ENCODE data around the gene OSBPL1A. TPM values are rescaled to one million over a fixed set of nuclear protein-coding genes. Genes with fewer than 3 reads are reported as not detected.

Gene OSBPL1A
- total and polyA plus RNA-seq, 4 experiments from 2014 or later, result 2.4 to 5.3 (median 4.0) TPM

DNA sequence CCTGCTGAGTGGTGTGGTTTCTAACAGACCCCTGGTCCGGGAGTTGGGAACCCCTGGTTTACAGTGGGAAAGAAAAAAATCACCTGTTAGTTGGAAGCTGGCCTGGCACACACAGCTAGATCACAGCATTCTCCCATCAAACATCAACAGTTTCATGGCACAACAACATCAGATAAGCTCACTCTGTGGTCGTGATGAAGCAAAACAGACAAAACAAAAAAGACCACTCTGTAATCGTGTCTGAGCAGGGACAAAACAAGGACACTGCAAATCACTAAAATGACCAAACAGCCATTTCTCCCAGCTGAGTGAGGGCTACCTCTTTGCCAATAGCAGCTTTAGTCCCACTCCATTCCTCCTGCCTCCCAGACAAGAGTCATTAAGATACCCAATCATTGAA is 19.9 kb upstream of the OSBPL1A start:
- Mint-ChIP-seq H3K4me3 (no peak overlapping the region), H3K9me3 (no peaks in the 10 kb centered on the region), H3K27me3 (peaks cover 11 to 37% of the 10 kb centered on the region in 2 donors), H3K4me1 (peaks cover 0 to 7% (median under 1%) of the 10 kb centered on the region in 4 donors), H3K36me3 (no peaks in the 10 kb centered on the region), H3K27ac (no peak overlapping the region)
- no peaks in the 10 kb centered on the region for H3K36me3 ChIP-seq (ENCODE audit: insufficient read depth, low read length)
- peaks cover 6% of the 10 kb centered on the region for H3K27me3 ChIP-seq (ENCODE audit: insufficient read depth, low read length)
- no peaks in the 10 kb centered on the region for H3K4me1 ChIP-seq (ENCODE audit: insufficient read depth, low read length)
- H3K27ac ChIP-seq (ENCODE audit: low read depth, low read length), result no peak overlapping the region
- CTCF ChIA-PET (ENCODE audit: partially characterized antibody), result interaction anchor here (1.0 to 1.8 kb wide), 2 partner anchors 14 to 16 kb away, joined by 5 to 6 read pairs; no protein-coding TSS in a partner anchor
- H3K4me3 ChIP-seq (ENCODE audit: low read length in 2 of 2), result no peak overlapping the region
- POLR2A ChIA-PET (ENCODE audit: partially characterized antibody), result no interaction called here
- DNase-seq, result no peak
- intact Hi-C loops (cut with micrococcal nuclease), result no loop called here
- H3K9me3 ChIP-seq (ENCODE audit: control insufficient read depth in 1 of 2, low read length in 2 of 2), result no peaks in the 10 kb centered on the region

GRCh38 chr18:24414349-24415003 is 16.9 kb upstream of the OSBPL1A start:
- Mint-ChIP-seq H3K9me3 (no peaks in the 10 kb centered on the region), H3K4me1 (peaks cover 0 to 7% (median under 1%) of the 10 kb centered on the region in 4 donors), H3K4me3 (no peak overlapping the region), H3K27me3 (peaks cover 14 to 36% of the 10 kb centered on the region in 2 donors), H3K27ac (no peak overlapping the region), H3K36me3 (no peaks in the 10 kb centered on the region)
- ChIA-PET CTCF (ENCODE audit: partially characterized antibody) (interaction anchor here (1.1 to 1.5 kb wide), 2 partner anchors 11 to 54 kb away, joined by 3 to 5 read pairs; no protein-coding TSS in a partner anchor), POLR2A (ENCODE audit: partially characterized antibody) (interaction anchor here (1.1 kb wide), 1 partner anchor 13 kb away, joined by 3 read pairs; no protein-coding TSS in a partner anchor)
- H3K27ac ChIP-seq (ENCODE audit: low read depth, low read length), result no peak overlapping the region
- no peaks in the 10 kb centered on the region for H3K4me1 ChIP-seq (ENCODE audit: insufficient read depth, low read length)
- H3K4me3 ChIP-seq (ENCODE audit: low read length in 2 of 2), result no peak overlapping the region
- intact Hi-C loops (cut with micrococcal nuclease), result no loop called here
- DNase-seq, result no peak
- no peaks in the 10 kb centered on the region for H3K9me3 ChIP-seq (ENCODE audit: control insufficient read depth in 1 of 2, low read length in 2 of 2)
- no peaks in the 10 kb centered on the region for H3K36me3 ChIP-seq (ENCODE audit: insufficient read depth, low read length)
- H3K27me3 ChIP-seq (ENCODE audit: insufficient read depth, low read length), result no peaks in the 10 kb centered on the region

- intact Hi-C loops (cut with micrococcal nuclease), result no loop called here
- no peak overlapping the region for H3K27ac Mint-ChIP-seq
- no peaks in the 10 kb centered on the region for H3K27me3 ChIP-seq (ENCODE audit: insufficient read depth, low read length)
- H3K9me3 Mint-ChIP-seq, result peaks cover 0 to 2% (median 0%) of the 10 kb centered on the region in 8 donors
- H3K36me3 Mint-ChIP-seq, result no peaks in the 10 kb centered on the region
- H3K9me3 ChIP-seq (ENCODE audit: control insufficient read depth in 1 of 2, low read length in 2 of 2), result no peaks in the 10 kb centered on the region
- no peak overlapping the region for H3K4me3 Mint-ChIP-seq
- H3K27ac ChIP-seq (ENCODE audit: low read depth, low read length), result no peak overlapping the region
- no peak for DNase-seq
- H3K36me3 ChIP-seq (ENCODE audit: insufficient read depth, low read length), result no peaks in the 10 kb centered on the region
- ChIA-PET POLR2A (ENCODE audit: partially characterized antibody) (interaction anchor here (1.2 kb wide), 1 partner anchor 16 kb away, joined by 5 read pairs; the partner anchor contains the start of gene OSBPL1A), CTCF (ENCODE audit: partially characterized antibody) (interaction anchor here (0.6 to 1.5 kb wide), 2 partner anchors 9 to 53 kb away, joined by 3 to 5 read pairs; no protein-coding TSS in a partner anchor)
- no peaks in the 10 kb centered on the region for H3K4me1 ChIP-seq (ENCODE audit: insufficient read depth, low read length)
- H3K4me3 ChIP-seq (ENCODE audit: low read length in 2 of 2), result no peak overlapping the region
- peaks cover 11 to 41% of the 10 kb centered on the region in 2 donors for H3K27me3 Mint-ChIP-seq
- peaks cover 0 to 7% (median under 1%) of the 10 kb centered on the region in 4 donors for H3K4me1 Mint-ChIP-seq
Measured at GRCh38 chr18:24413148-24413547, 15.5 kb upstream of the OSBPL1A start.

GRCh38 chr18:24408496-24408895 is 10.9 kb upstream of the OSBPL1A start:
- no peaks in the 10 kb centered on the region for H3K9me3 ChIP-seq (ENCODE audit: control insufficient read depth in 1 of 2, low read length in 2 of 2)
- no peak for DNase-seq
- intact Hi-C loops (cut with micrococcal nuclease), result no loop called here
- H3K4me1 Mint-ChIP-seq, result no peaks in the 10 kb centered on the region
- no peaks in the 10 kb centered on the region for H3K27me3 ChIP-seq (ENCODE audit: insufficient read depth, low read length)
- no peak overlapping the region for H3K4me3 Mint-ChIP-seq
- CTCF ChIA-PET (ENCODE audit: partially characterized antibody), result no interaction called here
- peaks cover 16 to 47% of the 10 kb centered on the region in 2 donors for H3K27me3 Mint-ChIP-seq
- no peaks in the 10 kb centered on the region for H3K36me3 ChIP-seq (ENCODE audit: insufficient read depth, low read length)
- H3K27ac ChIP-seq (ENCODE audit: low read depth, low read length), result no peak overlapping the region
- POLR2A ChIA-PET (ENCODE audit: partially characterized antibody), result no interaction called here
- no peak overlapping the region for H3K4me3 ChIP-seq (ENCODE audit: low read length in 2 of 2)
- no peaks in the 10 kb centered on the region for H3K4me1 ChIP-seq (ENCODE audit: insufficient read depth, low read length)
- no peak overlapping the region for H3K27ac Mint-ChIP-seq
- peaks cover 0 to 6% (median 1%) of the 10 kb centered on the region in 8 donors for H3K9me3 Mint-ChIP-seq
- H3K36me3 Mint-ChIP-seq, result no peaks in the 10 kb centered on the region

DNA sequence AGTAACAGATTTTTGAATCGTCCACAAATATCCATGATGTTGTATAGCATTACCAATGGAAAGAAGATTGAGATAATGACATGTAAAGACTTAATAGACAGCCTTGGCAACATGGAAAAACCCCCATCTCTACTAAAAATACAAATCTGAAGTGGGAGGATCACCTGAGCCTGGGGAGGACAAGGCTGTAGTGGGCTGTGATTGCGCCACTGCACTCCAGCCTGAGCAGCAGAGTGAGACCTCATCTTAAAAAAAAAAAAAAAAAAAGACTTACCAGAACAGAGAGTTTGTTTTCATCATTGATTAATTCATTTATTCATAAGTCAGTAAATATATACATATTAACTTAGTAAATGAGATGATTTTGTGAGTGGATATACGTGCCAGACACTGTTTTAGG is 7.0 kb upstream of the OSBPL1A start:
- H3K27me3 Mint-ChIP-seq, result peaks cover 15 to 38% of the 10 kb centered on the region in 2 donors
- no peak overlapping the region for H3K27ac Mint-ChIP-seq
- H3K9me3 Mint-ChIP-seq, result peaks cover 0 to 6% (median 1%) of the 10 kb centered on the region in 8 donors
- ChIA-PET CTCF (ENCODE audit: partially characterized antibody) (interaction anchor here (1.1 kb wide), 1 partner anchor 9 kb away, joined by 5 read pairs; no protein-coding TSS in a partner anchor), POLR2A (ENCODE audit: partially characterized antibody) (no interaction called here)
- no peaks in the 10 kb centered on the region for H3K36me3 Mint-ChIP-seq
- H3K4me3 Mint-ChIP-seq, result no peak overlapping the region
- no peaks in the 10 kb centered on the region for H3K4me1 ChIP-seq (ENCODE audit: insufficient read depth, low read length)
- DNase-seq, result no peak
- H3K9me3 ChIP-seq (ENCODE audit: control insufficient read depth in 1 of 2, low read length in 2 of 2), result no peaks in the 10 kb centered on the region
- no peak overlapping the region for H3K4me3 ChIP-seq (ENCODE audit: low read length in 2 of 2)
- no peak overlapping the region for H3K27ac ChIP-seq (ENCODE audit: low read depth, low read length)
- intact Hi-C loops (cut with micrococcal nuclease), result no loop called here
- no peaks in the 10 kb centered on the region for H3K27me3 ChIP-seq (ENCODE audit: insufficient read depth, low read length)
- no peaks in the 10 kb centered on the region for H3K4me1 Mint-ChIP-seq
- H3K36me3 ChIP-seq (ENCODE audit: insufficient read depth, low read length), result no peaks in the 10 kb centered on the region

- Histone ChIP-seq H3K4me3 (ENCODE audit: low read length in 2 of 2) (no peak overlapping the region), H3K27me3 (ENCODE audit: insufficient read depth, low read length) (no peaks in the 10 kb centered on the region), H3K9me3 (ENCODE audit: control insufficient read depth in 1 of 2, low read length in 2 of 2) (no peaks in the 10 kb centered on the region), H3K4me1 (ENCODE audit: insufficient read depth, low read length) (peaks cover 5% of the 10 kb centered on the region), H3K36me3 (ENCODE audit: insufficient read depth, low read length) (no peaks in the 10 kb centered on the region), H3K27ac (ENCODE audit: low read depth, low read length) (no peak overlapping the region)
- CTCF ChIA-PET (ENCODE audit: partially characterized antibody), result no interaction called here
- Mint-ChIP-seq H3K27ac (no peak overlapping the region), H3K27me3 (peaks cover 15 to 31% of the 10 kb centered on the region in 2 donors), H3K4me1 (peaks cover 1 to 6% (median 3%) of the 10 kb centered on the region in 4 donors), H3K36me3 (no peaks in the 10 kb centered on the region), H3K9me3 (peaks cover 0 to 4% (median 1%) of the 10 kb centered on the region in 8 donors), H3K4me3 (no peak overlapping the region)
- intact Hi-C loops (cut with micrococcal nuclease), result no loop called here
- no peak for DNase-seq
- POLR2A ChIA-PET (ENCODE audit: partially characterized antibody), result no interaction called here
Measured at GRCh38 chr18:24403076-24403475, 5.5 kb upstream of the OSBPL1A start.

DNA sequence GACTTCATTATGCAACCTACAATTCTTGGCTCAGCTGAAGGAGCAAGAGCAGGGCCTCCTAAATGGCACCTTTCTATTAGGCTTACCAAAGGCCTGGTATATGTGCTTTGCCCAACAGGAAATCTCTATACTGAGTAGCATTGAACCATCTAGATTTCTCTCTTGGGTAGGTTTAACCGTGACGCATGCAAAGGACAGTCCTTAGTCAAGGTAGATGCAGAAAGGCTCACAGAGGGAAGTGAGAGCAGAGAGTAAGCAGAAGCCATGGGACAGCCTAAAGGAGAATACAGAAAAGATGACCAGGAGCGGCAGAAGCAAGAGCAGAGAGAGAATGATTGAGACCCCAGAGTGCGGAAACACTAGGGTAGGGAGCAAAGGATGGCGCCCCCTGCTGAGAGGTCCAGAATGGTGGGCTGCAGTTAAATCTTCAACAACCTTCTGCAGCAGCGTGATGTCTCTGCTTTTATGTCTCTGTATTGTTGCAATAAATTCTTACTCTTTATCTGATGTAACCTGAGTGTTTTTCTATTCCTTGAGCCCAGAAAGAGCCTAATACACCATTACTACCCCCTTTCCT is 4.7 kb upstream of the OSBPL1A start:
- intact Hi-C loops (cut with micrococcal nuclease), result no loop called here
- Mint-ChIP-seq H3K36me3 (no peaks in the 10 kb centered on the region), H3K4me1 (peaks cover 4 to 10% (median 6%) of the 10 kb centered on the region in 4 donors), H3K27me3 (peaks cover 15 to 30% of the 10 kb centered on the region in 2 donors), H3K9me3 (peaks cover 0 to 4% (median 1%) of the 10 kb centered on the region in 8 donors), H3K4me3 (no peak overlapping the region), H3K27ac (no peak overlapping the region)
- no peak for DNase-seq
- Histone ChIP-seq H3K27ac (ENCODE audit: low read depth, low read length) (no peak overlapping the region), H3K9me3 (ENCODE audit: control insufficient read depth in 1 of 2, low read length in 2 of 2) (no peaks in the 10 kb centered on the region), H3K4me1 (ENCODE audit: insufficient read depth, low read length) (peaks cover 6% of the 10 kb centered on the region), H3K4me3 (ENCODE audit: low read length in 2 of 2) (no peak overlapping the region), H3K27me3 (ENCODE audit: insufficient read depth, low read length) (no peaks in the 10 kb centered on the region), H3K36me3 (ENCODE audit: insufficient read depth, low read length) (no peaks in the 10 kb centered on the region)
- ChIA-PET POLR2A (ENCODE audit: partially characterized antibody) (no interaction called here), CTCF (ENCODE audit: partially characterized antibody) (interaction anchor here (1.4 kb wide), 1 partner anchor 42 kb away, joined by 4 read pairs; no protein-coding TSS in a partner anchor)

Data from CD4-positive, alpha-beta memory T cell (primary cell).